GM23338 (cell line): ENCODE data around the gene SH3D19. TPM values are rescaled to one million over a fixed set of nuclear protein-coding genes. Genes with fewer than 3 reads are reported as not detected.

Experiments
- ATAC-seq: fragments of 200-7000 bp; cut with Tn5 transposase; 3 replicates; pipeline ENCODE4 v1.9.1; 2020
- DNase-seq: peaks from one replicate; pipeline ENCODE4 v3.0.0-alpha.2; 2015; ENCODE audit warnings: low spot score
- H2AFZ ChIP-seq: fragments of 200-600 bp; sonication (generic); 2 replicates; pipeline ENCODE4 v1.8.0; 2016; ENCODE audit warnings: antibody characterized with exemption, mild to moderate bottlenecking, moderate library complexity
- H3F3A ChIP-seq: fragments of 200-600 bp; sonication (generic); replicated peaks from 2 replicates; pipeline ENCODE4 v1.8.0; 2017; ENCODE audit warnings: antibody characterized with exemption, mixed run types, low read depth
- H3K27ac ChIP-seq: fragments of 200-600 bp; sonication (generic); 2 replicates; pipeline ENCODE4 v1.6.1; 2016; ENCODE audit warnings: low read depth
- H3K27me3 ChIP-seq: fragments of 200-600 bp; sonication (generic); 2 replicates; pipeline ENCODE4 v1.8.0; 2016; ENCODE audit warnings: mild to moderate bottlenecking, mixed run types, moderate library complexity; ENCODE audit not compliant: insufficient read depth
- H3K36me3 ChIP-seq: fragments of 200-600 bp; sonication (generic); 2 replicates; pipeline ENCODE4 v1.8.0; 2016; ENCODE audit warnings: mild to moderate bottlenecking; ENCODE audit not compliant: insufficient read depth
- H3K4me1 ChIP-seq: fragments of 200-600 bp; sonication (generic); 2 replicates; pipeline ENCODE4 v1.8.0; 2016; ENCODE audit warnings: mild to moderate bottlenecking, moderate library complexity; ENCODE audit not compliant: insufficient read depth
- H3K4me2 ChIP-seq: fragments of 200-600 bp; sonication (generic); 2 replicates; pipeline ENCODE4 v1.7.1; 2017; ENCODE audit warnings: mixed run types
- H3K4me3 ChIP-seq: fragments of 200-600 bp; sonication (generic); 2 replicates; pipeline ENCODE4 v1.6.1; 2016; ENCODE audit warnings: mixed run types
- H3K79me2 ChIP-seq: fragments of 200-600 bp; sonication (generic); replicated peaks from 2 replicates; pipeline ENCODE4 v1.8.0; 2017; ENCODE audit warnings: mild to moderate bottlenecking; ENCODE audit not compliant: insufficient read depth
- H3K9me2 ChIP-seq: fragments of 200-600 bp; sonication (generic); 2 replicates; pipeline ENCODE4 v1.8.0; 2017; ENCODE audit not compliant: insufficient read depth
- H4K20me1 ChIP-seq: fragments of 200-600 bp; sonication (generic); replicated peaks from 2 replicates; pipeline ENCODE4 v1.8.0; 2017; ENCODE audit warnings: mild to moderate bottlenecking; ENCODE audit not compliant: insufficient read depth
- H3K27ac Mint-ChIP-seq: 2 replicates; pipeline ENCODE4 v1.8.0; 2020; ENCODE audit warnings: inconsistent platforms, mild to moderate bottlenecking, moderate library complexity, mixed read lengths
- H3K27me3 Mint-ChIP-seq: 3 replicates; pipeline ENCODE4 v1.8.0; 2022; ENCODE audit warnings: low read depth, mild to moderate bottlenecking, moderate library complexity, mixed read lengths, inconsistent platforms; ENCODE audit not compliant: insufficient read depth, poor library complexity
- H3K36me3 Mint-ChIP-seq: 3 replicates; pipeline ENCODE4 v1.8.0; 2021; ENCODE audit warnings: low read depth, mild to moderate bottlenecking, inconsistent platforms, moderate library complexity, mixed read lengths
- H3K4me1 Mint-ChIP-seq: 3 replicates; pipeline ENCODE4 v1.8.0; 2020; ENCODE audit warnings: mild to moderate bottlenecking, inconsistent platforms, mixed read lengths
- H3K4me3 Mint-ChIP-seq: 3 replicates; pipeline ENCODE4 v1.8.0; 2021; ENCODE audit warnings: moderate library complexity, mild to moderate bottlenecking, inconsistent platforms, mixed read lengths
- H3K9me3 Mint-ChIP-seq: 3 replicates; pipeline ENCODE4 v1.8.0; 2020; ENCODE audit warnings: moderate library complexity, mild to moderate bottlenecking, inconsistent platforms, mixed read lengths
- CREB1 ChIP-seq: fragments of 250-450 bp; sonication (Bioruptor Pico); IDR thresholded peaks from 2 replicates; pipeline ENCODE4 v1.5.0; 2020; ENCODE audit warnings: low read depth, mild to moderate bottlenecking, moderate library complexity
- EZH2 ChIP-seq: fragments of 200-600 bp; sonication (generic); IDR thresholded peaks from one replicate; pipeline ENCODE4 v1.8.0; 2017; ENCODE audit warnings: antibody characterized with exemption, mild to moderate bottlenecking, low read depth; ENCODE audit not compliant: unreplicated experiment
- EZH2phosphoT487 ChIP-seq: fragments of 200-600 bp; sonication (generic); IDR thresholded peaks from one replicate; pipeline ENCODE4 v1.8.1; 2018; ENCODE audit warnings: antibody characterized with exemption; ENCODE audit not compliant: unreplicated experiment
- JUNB ChIP-seq: IDR thresholded peaks from one replicate; pipeline ENCODE4 v1.6.1; 2016; ENCODE audit warnings: antibody characterized with exemption; ENCODE audit not compliant: unreplicated experiment
- NANOG ChIP-seq: IDR thresholded peaks from 2 replicates; pipeline ENCODE4 v1.6.1; 2016; ENCODE audit warnings: antibody characterized with exemption, borderline replicate concordance
- POLR2AphosphoS5 ChIP-seq: IDR thresholded peaks from 2 replicates; pipeline ENCODE4 v1.6.1; 2016; ENCODE audit warnings: antibody characterized with exemption, low read depth
- STAT1 ChIP-seq: IDR thresholded peaks from one replicate; pipeline ENCODE4 v1.6.1; 2016; ENCODE audit warnings: antibody characterized with exemption; ENCODE audit not compliant: unreplicated experiment
- ZNF114 ChIP-seq: fragments of 250-450 bp; sonication (Bioruptor Pico); IDR thresholded peaks from 2 replicates; pipeline ENCODE4 v1.5.0; 2020; ENCODE audit warnings: mild to moderate bottlenecking, moderate library complexity
- ZNF331 ChIP-seq: fragments of 250-450 bp; sonication (Bioruptor Pico); IDR thresholded peaks from 2 replicates; pipeline ENCODE4 v1.5.0; 2020; ENCODE audit warnings: low read depth, mild to moderate bottlenecking, moderate library complexity
- polyA plus RNA-seq: library from polyadenylated mRNA; unstranded; fragments of >200 nt; fragmentation: Nextera tagmentation; extraction: Ambion mirVana; gene quantifications from 2 replicates; pipeline ENCODE4 v1.2.1, GENCODE V29; 2016
- total RNA-seq: library from RNA; depleted of rRNA; stranded (reverse); fragments of >200 nt; shearing (Covaris generic); gene quantifications from 2 replicates; pipeline ENCODE4 v1.2.3, GENCODE V29; 2014
- TF ChIP-seq, protein P1 (sequence below), 2 experiments: fragments of 200-600 bp in 1 of 2; sonication (generic) in 1 of 2; conservative IDR thresholded peaks; 2 replicates each; pipeline versions ENCODE4 v1.5.1 to v1.6.1; 2016 to 2017; ENCODE audit warnings: antibody characterized with exemption in 2 of 2, low read depth in 2 of 2, mild to moderate bottlenecking in 2 of 2, moderate library complexity in 1 of 2
- TF ChIP-seq, protein P2 (sequence below): IDR thresholded peaks from 2 replicates; pipeline ENCODE4 v1.6.1; 2016; ENCODE audit warnings: antibody characterized with exemption
- TF ChIP-seq, protein P3 (sequence below): IDR thresholded peaks from one replicate; pipeline ENCODE4 v1.6.1; 2018; ENCODE audit warnings: antibody characterized with exemption; ENCODE audit not compliant: unreplicated experiment
- TF ChIP-seq, protein P4 (sequence below): fragments of 250-450 bp; sonication (Bioruptor Pico); IDR thresholded peaks from 2 replicates; pipeline ENCODE4 v1.5.0; 2020; ENCODE audit warnings: mild to moderate bottlenecking, moderate library complexity

The SH3D19 gene
- total and polyA plus RNA-seq, 2 experiments from 2014 or later: 25.3 to 57.4 TPM

DNA sequence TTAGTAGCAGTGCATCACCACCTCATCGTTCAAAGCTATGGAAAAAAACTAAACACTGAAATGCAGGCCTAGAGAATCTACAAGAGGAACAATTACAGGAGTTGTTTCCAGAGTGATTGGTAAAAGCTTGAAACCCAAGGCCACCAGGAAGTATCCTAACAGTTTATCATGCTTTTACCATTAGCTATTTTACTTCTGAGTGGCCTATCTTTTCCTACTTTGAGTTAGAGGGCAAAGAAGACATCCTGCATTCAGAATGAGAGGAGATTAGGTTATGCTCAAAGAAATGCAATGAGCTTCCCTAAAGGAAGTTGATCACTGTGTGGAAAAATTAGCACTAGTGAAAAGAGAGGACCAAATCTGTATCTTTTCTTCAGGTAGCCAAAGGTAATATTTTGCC, 118.2 kb downstream of the SH3D19 start:
- Histone ChIP-seq H3K27ac (0 out of 2 replicates have a peak overlapping the region, but pooled peaks have one; percentile 11), H3K9me2 (no peaks in the 10 kb centered on the region), H3F3A (no peaks in the 10 kb centered on the region), H3K79me2 (0 out of 2 replicates have a peak, but pooled peaks cover 3% of the 10 kb centered on the region), H4K20me1 (no peaks in the 10 kb centered on the region), H3K4me1 (no peaks in the 10 kb centered on the region; the same call in 1 of the 2 replicates), H3K4me2 (no peak overlapping the region), H2AFZ (no peak overlapping the region), H3K27me3 (no peaks in the 10 kb centered on the region), H3K36me3 (no peaks in the 10 kb centered on the region), H3K4me3 (no peak overlapping the region)
- H3K27me3 Mint-ChIP-seq: no peaks in the 10 kb centered on the region
- H3K9me3 Mint-ChIP-seq: no peaks in the 10 kb centered on the region
- no peak overlapping the region for H3K27ac Mint-ChIP-seq
- TF ChIP-seq NANOG (no peak), EZH2 (no peak), CREB1 (CRISPR knock-in tag) (no peak), POLR2AphosphoS5 (no peak), ZNF331 (no peak), STAT1 (no peak), ZNF114 (CRISPR knock-in tag) (no peak), EZH2phosphoT487 (no peak), JUNB (no peak)
- TF ChIP-seq, protein P1, sequence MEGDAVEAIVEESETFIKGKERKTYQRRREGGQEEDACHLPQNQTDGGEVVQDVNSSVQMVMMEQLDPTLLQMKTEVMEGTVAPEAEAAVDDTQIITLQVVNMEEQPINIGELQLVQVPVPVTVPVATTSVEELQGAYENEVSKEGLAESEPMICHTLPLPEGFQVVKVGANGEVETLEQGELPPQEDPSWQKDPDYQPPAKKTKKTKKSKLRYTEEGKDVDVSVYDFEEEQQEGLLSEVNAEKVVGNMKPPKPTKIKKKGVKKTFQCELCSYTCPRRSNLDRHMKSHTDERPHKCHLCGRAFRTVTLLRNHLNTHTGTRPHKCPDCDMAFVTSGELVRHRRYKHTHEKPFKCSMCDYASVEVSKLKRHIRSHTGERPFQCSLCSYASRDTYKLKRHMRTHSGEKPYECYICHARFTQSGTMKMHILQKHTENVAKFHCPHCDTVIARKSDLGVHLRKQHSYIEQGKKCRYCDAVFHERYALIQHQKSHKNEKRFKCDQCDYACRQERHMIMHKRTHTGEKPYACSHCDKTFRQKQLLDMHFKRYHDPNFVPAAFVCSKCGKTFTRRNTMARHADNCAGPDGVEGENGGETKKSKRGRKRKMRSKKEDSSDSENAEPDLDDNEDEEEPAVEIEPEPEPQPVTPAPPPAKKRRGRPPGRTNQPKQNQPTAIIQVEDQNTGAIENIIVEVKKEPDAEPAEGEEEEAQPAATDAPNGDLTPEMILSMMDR (conservative IDR thresholded peaks at IDR 0.05; ENCODE audit: low read depth in 2 of 2): no peak
- TF ChIP-seq, protein P2, sequence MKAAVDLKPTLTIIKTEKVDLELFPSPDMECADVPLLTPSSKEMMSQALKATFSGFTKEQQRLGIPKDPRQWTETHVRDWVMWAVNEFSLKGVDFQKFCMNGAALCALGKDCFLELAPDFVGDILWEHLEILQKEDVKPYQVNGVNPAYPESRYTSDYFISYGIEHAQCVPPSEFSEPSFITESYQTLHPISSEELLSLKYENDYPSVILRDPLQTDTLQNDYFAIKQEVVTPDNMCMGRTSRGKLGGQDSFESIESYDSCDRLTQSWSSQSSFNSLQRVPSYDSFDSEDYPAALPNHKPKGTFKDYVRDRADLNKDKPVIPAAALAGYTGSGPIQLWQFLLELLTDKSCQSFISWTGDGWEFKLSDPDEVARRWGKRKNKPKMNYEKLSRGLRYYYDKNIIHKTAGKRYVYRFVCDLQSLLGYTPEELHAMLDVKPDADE: no peak
- TF ChIP-seq, protein P3, sequence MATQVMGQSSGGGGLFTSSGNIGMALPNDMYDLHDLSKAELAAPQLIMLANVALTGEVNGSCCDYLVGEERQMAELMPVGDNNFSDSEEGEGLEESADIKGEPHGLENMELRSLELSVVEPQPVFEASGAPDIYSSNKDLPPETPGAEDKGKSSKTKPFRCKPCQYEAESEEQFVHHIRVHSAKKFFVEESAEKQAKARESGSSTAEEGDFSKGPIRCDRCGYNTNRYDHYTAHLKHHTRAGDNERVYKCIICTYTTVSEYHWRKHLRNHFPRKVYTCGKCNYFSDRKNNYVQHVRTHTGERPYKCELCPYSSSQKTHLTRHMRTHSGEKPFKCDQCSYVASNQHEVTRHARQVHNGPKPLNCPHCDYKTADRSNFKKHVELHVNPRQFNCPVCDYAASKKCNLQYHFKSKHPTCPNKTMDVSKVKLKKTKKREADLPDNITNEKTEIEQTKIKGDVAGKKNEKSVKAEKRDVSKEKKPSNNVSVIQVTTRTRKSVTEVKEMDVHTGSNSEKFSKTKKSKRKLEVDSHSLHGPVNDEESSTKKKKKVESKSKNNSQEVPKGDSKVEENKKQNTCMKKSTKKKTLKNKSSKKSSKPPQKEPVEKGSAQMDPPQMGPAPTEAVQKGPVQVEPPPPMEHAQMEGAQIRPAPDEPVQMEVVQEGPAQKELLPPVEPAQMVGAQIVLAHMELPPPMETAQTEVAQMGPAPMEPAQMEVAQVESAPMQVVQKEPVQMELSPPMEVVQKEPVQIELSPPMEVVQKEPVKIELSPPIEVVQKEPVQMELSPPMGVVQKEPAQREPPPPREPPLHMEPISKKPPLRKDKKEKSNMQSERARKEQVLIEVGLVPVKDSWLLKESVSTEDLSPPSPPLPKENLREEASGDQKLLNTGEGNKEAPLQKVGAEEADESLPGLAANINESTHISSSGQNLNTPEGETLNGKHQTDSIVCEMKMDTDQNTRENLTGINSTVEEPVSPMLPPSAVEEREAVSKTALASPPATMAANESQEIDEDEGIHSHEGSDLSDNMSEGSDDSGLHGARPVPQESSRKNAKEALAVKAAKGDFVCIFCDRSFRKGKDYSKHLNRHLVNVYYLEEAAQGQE: no peak
- TF ChIP-seq, protein P4, sequence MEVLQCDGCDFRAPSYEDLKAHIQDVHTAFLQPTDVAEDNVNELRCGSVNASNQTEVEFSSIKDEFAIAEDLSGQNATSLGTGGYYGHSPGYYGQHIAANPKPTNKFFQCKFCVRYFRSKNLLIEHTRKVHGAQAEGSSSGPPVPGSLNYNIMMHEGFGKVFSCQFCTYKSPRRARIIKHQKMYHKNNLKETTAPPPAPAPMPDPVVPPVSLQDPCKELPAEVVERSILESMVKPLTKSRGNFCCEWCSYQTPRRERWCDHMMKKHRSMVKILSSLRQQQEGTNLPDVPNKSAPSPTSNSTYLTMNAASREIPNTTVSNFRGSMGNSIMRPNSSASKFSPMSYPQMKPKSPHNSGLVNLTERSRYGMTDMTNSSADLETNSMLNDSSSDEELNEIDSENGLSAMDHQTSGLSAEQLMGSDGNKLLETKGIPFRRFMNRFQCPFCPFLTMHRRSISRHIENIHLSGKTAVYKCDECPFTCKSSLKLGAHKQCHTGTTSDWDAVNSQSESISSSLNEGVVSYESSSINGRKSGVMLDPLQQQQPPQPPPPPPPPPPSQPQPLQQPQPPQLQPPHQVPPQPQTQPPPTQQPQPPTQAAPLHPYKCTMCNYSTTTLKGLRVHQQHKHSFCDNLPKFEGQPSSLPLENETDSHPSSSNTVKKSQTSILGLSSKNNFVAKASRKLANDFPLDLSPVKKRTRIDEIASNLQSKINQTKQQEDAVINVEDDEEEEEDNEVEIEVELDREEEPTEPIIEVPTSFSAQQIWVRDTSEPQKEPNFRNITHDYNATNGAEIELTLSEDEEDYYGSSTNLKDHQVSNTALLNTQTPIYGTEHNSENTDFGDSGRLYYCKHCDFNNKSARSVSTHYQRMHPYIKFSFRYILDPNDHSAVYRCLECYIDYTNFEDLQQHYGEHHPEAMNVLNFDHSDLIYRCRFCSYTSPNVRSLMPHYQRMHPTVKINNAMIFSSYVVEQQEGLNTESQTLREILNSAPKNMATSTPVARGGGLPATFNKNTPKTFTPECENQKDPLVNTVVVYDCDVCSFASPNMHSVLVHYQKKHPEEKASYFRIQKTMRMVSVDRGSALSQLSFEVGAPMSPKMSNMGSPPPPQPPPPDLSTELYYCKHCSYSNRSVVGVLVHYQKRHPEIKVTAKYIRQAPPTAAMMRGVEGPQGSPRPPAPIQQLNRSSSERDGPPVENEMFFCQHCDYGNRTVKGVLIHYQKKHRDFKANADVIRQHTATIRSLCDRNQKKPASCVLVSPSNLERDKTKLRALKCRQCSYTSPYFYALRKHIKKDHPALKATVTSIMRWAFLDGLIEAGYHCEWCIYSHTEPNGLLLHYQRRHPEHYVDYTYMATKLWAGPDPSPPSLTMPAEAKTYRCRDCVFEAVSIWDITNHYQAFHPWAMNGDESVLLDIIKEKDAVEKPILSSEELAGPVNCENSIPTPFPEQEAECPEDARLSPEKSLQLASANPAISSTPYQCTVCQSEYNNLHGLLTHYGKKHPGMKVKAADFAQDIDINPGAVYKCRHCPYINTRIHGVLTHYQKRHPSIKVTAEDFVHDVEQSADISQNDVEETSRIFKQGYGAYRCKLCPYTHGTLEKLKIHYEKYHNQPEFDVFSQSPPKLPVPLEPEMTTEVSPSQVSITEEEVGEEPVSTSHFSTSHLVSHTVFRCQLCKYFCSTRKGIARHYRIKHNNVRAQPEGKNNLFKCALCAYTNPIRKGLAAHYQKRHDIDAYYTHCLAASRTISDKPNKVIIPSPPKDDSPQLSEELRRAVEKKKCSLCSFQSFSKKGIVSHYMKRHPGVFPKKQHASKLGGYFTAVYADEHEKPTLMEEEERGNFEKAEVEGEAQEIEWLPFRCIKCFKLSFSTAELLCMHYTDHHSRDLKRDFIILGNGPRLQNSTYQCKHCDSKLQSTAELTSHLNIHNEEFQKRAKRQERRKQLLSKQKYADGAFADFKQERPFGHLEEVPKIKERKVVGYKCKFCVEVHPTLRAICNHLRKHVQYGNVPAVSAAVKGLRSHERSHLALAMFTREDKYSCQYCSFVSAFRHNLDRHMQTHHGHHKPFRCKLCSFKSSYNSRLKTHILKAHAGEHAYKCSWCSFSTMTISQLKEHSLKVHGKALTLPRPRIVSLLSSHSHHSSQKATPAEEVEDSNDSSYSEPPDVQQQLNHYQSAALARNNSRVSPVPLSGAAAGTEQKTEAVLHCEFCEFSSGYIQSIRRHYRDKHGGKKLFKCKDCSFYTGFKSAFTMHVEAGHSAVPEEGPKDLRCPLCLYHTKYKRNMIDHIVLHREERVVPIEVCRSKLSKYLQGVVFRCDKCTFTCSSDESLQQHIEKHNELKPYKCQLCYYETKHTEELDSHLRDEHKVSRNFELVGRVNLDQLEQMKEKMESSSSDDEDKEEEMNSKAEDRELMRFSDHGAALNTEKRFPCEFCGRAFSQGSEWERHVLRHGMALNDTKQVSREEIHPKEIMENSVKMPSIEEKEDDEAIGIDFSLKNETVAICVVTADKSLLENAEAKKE (CRISPR knock-in tag): no peak
- DNase-seq: no peak
- peaks cover 5% of the 10 kb centered on the region; the same call in 2 of the 3 replicates for H3K4me1 Mint-ChIP-seq
- H3K36me3 Mint-ChIP-seq: no peaks in the 10 kb centered on the region
- no peak for ATAC-seq
- no peak overlapping the region for H3K4me3 Mint-ChIP-seq
